Measurements from ENCODE around the gene SBF2. TPM values are rescaled to one million over a fixed set of nuclear protein-coding genes. Genes with fewer than 3 reads are reported as not detected.

The SBF2 gene
- total RNA-seq, 2 donors from 2014 or later: 33.3 to 42.5 TPM

DNA sequence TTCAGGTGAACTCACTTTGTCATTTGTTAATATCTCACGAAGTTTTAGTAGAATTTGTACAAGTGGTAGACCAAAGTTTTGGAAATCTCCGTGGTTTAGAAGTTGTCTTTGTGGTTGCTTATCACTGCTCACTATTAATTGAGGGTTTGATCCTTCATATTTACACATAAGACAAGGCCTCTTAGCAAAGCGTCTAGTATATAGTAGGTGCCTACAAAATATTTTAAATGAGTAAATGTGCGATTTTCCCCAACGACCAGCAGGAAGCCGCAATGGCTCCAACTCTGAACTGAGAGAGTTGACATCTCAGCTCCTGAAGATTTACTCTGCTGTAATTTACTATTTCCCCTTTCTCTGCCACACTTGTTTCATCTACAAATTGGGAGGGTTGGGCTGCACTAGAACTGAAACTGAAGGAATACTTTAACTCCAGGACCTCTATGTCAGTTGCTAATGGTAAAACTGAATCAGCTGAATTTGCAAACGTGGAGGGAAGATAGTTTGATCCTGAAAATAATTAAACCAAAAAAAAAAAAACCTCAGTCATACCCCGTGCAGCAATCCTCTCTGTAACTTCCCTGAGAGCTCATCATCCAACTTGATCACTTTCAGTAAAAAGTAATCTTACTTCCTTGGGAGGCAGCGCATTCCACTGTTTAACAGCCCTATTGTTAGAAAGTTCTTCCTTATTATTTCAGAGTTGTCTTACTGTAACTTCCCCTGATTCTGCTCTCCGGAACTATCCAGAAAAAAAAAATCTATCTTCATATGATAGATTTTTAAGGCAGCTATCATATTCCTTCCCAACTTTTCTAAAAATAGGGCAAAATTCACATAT is 1.3 kb upstream of the SBF2 start:
- H3K36me3 Mint-ChIP-seq (ENCODE audit: low read depth): peaks cover 11% of the 10 kb centered on the region
- H3K4me1 Mint-ChIP-seq: peaks cover 33% of the 10 kb centered on the region
- peak overlapping the region; percentile 17 for H3K27ac Mint-ChIP-seq
- H3K4me3 Mint-ChIP-seq: peak overlapping the region; percentile 74
- H3K27me3 Mint-ChIP-seq: peaks cover 29% of the 10 kb centered on the region
- H3K9me3 Mint-ChIP-seq: no peaks in the 10 kb centered on the region
- no peak for ATAC-seq (replicated peaks)

GRCh38 chr11:10294290-10294953 is 403 bp upstream of the SBF2 start:
- Mint-ChIP-seq H3K9me3 (no peaks in the 10 kb centered on the region), H3K36me3 (ENCODE audit: low read depth) (peaks cover 11% of the 10 kb centered on the region), H3K27ac (peak overlapping the region; percentile 17), H3K4me3 (peak overlapping the region; percentile 74), H3K27me3 (peaks cover 25% of the 10 kb centered on the region), H3K4me1 (peaks cover 36% of the 10 kb centered on the region)
- no peak for ATAC-seq (replicated peaks)

GRCh38 chr11:10291801-10292638 is 2.0 kb downstream of the SBF2 start:
- peak overlapping the region; percentile 72 for H3K4me3 Mint-ChIP-seq

GRCh38 chr11:10289765-10290380 is 4.1 kb downstream of the SBF2 start:
- Mint-ChIP-seq H3K4me1 (peaks cover 15% of the 10 kb centered on the region), H3K27ac (no peak overlapping the region), H3K36me3 (ENCODE audit: low read depth) (no peaks in the 10 kb centered on the region), H3K4me3 (no peak overlapping the region), H3K27me3 (peaks cover under 1% of the 10 kb centered on the region), H3K9me3 (no peaks in the 10 kb centered on the region)
- ATAC-seq (replicated peaks): no peak

More at GRCh38 chr11:10291801-10292638, 2.0 kb downstream of the SBF2 start:
- H3K4me1 Mint-ChIP-seq: peaks cover 25% of the 10 kb centered on the region
- peaks cover 21% of the 10 kb centered on the region for H3K27me3 Mint-ChIP-seq
- no peak for ATAC-seq (replicated peaks)
- H3K27ac Mint-ChIP-seq: no peak overlapping the region
- no peaks in the 10 kb centered on the region for H3K9me3 Mint-ChIP-seq
- H3K36me3 Mint-ChIP-seq (ENCODE audit: low read depth): peaks cover 7% of the 10 kb centered on the region

DNA sequence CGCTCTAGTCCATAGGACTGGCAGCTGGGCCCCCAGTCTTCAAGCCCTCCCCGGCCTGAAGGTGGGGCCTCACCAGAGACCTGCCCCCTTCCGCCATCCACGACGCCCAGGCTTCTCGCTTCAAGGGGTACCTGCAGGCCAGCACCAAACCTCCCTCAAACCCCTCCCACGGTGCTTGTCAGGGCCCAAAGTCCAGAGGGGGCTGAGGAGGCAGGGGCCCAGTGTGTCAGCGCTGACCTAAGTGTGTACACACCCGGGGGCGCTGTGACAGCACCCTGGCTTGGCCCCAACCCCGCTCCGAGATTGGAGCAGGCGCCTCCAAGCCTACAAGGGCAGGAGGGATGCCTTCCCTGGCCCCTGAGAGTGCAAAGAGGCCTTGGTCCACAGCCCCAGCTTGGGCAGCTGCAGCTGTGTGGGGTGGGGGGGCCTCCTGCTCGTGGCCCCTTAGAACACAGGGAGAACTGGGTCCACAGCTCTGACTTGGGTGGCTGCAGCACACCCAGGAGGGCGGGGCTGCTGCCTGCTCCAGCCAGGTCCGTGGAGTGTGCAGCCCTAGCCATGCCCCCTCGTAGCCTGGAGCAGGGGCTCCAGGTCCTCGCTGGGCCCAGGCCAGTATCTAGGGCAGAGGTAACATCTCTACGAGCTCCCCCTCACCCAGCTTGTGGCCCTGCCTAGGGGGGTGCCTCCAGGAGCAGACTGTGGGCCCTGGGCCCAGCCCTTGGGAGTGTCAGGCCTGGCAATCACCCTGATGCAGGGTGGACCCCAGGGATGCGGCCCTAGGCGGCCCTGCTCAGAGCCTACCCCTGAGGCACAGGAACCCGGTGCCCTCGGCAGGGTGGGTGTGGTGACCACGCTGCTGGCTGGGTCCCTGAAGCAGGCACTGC is 4.9 kb downstream of the SBF2 start:
- Mint-ChIP-seq H3K36me3 (ENCODE audit: low read depth) (no peaks in the 10 kb centered on the region), H3K4me1 (peaks cover 14% of the 10 kb centered on the region), H3K4me3 (no peak overlapping the region), H3K9me3 (no peaks in the 10 kb centered on the region), H3K27ac (no peak overlapping the region), H3K27me3 (no peaks in the 10 kb centered on the region)
- ATAC-seq (replicated peaks): no peak

DNA sequence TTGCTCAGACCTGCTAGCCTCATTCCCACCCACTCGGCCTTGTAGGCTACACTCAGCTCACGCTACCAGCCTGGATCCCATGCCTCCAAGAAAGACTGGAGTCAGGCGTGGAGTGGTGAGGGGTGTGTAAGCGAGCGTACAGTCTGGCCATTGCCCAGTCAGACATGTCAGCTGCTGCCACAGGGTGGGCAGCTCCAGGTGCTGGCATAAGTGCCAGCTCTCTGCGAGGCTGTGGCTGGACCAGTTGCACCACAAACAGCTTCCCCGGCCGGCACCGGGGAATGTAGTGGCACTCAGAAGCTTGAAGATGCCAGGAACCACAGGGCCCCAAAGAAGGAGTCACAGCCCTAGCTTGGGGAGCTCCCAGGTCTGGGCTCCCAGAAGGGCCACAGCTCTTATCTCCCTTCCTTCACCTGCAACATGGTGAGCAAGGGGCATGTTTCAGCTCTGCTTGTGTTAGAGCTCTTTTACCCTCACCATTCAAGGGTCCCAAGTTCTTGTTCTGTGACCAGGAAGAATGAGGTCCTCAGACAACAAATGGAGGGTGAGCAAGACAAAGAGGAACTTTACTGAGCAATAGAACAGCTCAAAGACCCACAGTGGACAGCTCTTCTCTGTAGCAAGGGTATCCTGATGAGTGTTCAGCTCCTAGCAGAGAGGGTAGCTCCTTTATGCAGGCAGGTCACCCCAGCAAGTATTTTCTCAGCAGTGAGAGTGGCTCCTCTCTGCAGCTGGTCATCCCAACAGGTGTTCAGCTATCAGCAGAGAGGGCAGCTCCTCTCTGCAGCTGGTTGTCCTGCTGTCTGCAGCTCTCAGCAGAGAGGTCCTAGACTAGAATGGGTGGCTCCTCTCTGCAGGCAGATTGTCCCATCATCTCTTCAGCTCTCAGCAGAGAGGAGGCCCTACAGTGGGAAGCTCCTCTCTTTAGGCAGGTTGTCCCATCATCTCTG is 6.0 kb downstream of the SBF2 start:
- Mint-ChIP-seq H3K27ac (no peak overlapping the region), H3K4me1 (peaks cover 14% of the 10 kb centered on the region), H3K9me3 (no peaks in the 10 kb centered on the region), H3K27me3 (no peaks in the 10 kb centered on the region), H3K4me3 (no peak overlapping the region), H3K36me3 (ENCODE audit: low read depth) (no peaks in the 10 kb centered on the region)
- no peak for ATAC-seq (replicated peaks)

- peaks cover 14% of the 10 kb centered on the region for H3K4me1 Mint-ChIP-seq
- H3K9me3 Mint-ChIP-seq: no peaks in the 10 kb centered on the region
- H3K27ac Mint-ChIP-seq: no peak overlapping the region
- H3K27me3 Mint-ChIP-seq: no peaks in the 10 kb centered on the region
- H3K4me3 Mint-ChIP-seq: no peak overlapping the region
- ATAC-seq (replicated peaks): no peak
- H3K36me3 Mint-ChIP-seq (ENCODE audit: low read depth): no peaks in the 10 kb centered on the region
These were observed 6.9 kb downstream of the SBF2 start for GRCh38 chr11:10287140-10287539.

- Mint-ChIP-seq H3K27ac (no peak overlapping the region), H3K27me3 (no peaks in the 10 kb centered on the region), H3K9me3 (no peaks in the 10 kb centered on the region), H3K4me3 (no peak overlapping the region), H3K4me1 (peaks cover 7% of the 10 kb centered on the region), H3K36me3 (ENCODE audit: low read depth) (no peaks in the 10 kb centered on the region)
- ATAC-seq (replicated peaks): no peak
These were observed 8.7 kb downstream of the SBF2 start for GRCh38 chr11:10285148-10285802.

GRCh38 chr11:10283991-10284390 is 10.0 kb downstream of the SBF2 start:
- Mint-ChIP-seq H3K27ac (no peak overlapping the region), H3K27me3 (no peaks in the 10 kb centered on the region), H3K9me3 (no peaks in the 10 kb centered on the region), H3K4me1 (peaks cover 4% of the 10 kb centered on the region), H3K36me3 (ENCODE audit: low read depth) (no peaks in the 10 kb centered on the region), H3K4me3 (no peak overlapping the region)
- no peak for ATAC-seq (replicated peaks)

DNA sequence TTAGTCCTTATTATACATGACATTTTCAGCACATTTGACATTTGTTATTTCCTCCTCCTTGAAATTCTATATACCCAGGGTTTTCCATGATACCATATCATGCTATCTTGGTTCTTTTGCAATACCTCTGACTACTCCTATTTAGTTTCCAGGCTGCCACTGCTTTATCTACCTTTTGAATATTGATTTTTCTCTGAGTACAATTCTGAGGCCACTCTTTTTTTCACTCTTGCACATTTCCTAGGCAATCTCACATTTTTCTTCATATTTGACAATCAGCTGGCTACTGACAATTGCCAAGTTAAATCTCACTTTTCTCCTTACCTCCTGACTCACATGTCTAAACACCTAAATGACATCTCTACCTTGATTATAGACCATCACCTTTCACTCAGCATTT is 11.9 kb downstream of the SBF2 start:
- Mint-ChIP-seq H3K4me1 (peaks cover 4% of the 10 kb centered on the region), H3K4me3 (no peak overlapping the region), H3K36me3 (ENCODE audit: low read depth) (no peaks in the 10 kb centered on the region), H3K27me3 (no peaks in the 10 kb centered on the region), H3K9me3 (no peaks in the 10 kb centered on the region), H3K27ac (no peak overlapping the region)
- no peak for ATAC-seq (replicated peaks)

GRCh38 chr11:10275714-10276113 is 18.3 kb downstream of the SBF2 start:
- Mint-ChIP-seq H3K27me3 (no peaks in the 10 kb centered on the region), H3K36me3 (ENCODE audit: low read depth) (no peaks in the 10 kb centered on the region), H3K9me3 (no peaks in the 10 kb centered on the region), H3K27ac (no peak overlapping the region), H3K4me1 (peaks cover 6% of the 10 kb centered on the region), H3K4me3 (no peak overlapping the region)
- no peak for ATAC-seq (replicated peaks)

- Mint-ChIP-seq H3K27ac (no peak overlapping the region), H3K27me3 (no peaks in the 10 kb centered on the region), H3K4me3 (no peak overlapping the region), H3K9me3 (no peaks in the 10 kb centered on the region), H3K36me3 (ENCODE audit: low read depth) (no peaks in the 10 kb centered on the region), H3K4me1 (peaks cover 6% of the 10 kb centered on the region)
- ATAC-seq (replicated peaks): no peak
These were observed 19.3 kb downstream of the SBF2 start for GRCh38 chr11:10274726-10275125.
